ENCODE results near the gene HOXC10. TPM values are rescaled to one million over a fixed set of nuclear protein-coding genes. Genes with fewer than 3 reads are reported as not detected.

The HOXC10 gene
- total and polyA plus RNA-seq, 9 donors: 0.15 to 15.4 (median 2.0) TPM; not detected in 2

DNA sequence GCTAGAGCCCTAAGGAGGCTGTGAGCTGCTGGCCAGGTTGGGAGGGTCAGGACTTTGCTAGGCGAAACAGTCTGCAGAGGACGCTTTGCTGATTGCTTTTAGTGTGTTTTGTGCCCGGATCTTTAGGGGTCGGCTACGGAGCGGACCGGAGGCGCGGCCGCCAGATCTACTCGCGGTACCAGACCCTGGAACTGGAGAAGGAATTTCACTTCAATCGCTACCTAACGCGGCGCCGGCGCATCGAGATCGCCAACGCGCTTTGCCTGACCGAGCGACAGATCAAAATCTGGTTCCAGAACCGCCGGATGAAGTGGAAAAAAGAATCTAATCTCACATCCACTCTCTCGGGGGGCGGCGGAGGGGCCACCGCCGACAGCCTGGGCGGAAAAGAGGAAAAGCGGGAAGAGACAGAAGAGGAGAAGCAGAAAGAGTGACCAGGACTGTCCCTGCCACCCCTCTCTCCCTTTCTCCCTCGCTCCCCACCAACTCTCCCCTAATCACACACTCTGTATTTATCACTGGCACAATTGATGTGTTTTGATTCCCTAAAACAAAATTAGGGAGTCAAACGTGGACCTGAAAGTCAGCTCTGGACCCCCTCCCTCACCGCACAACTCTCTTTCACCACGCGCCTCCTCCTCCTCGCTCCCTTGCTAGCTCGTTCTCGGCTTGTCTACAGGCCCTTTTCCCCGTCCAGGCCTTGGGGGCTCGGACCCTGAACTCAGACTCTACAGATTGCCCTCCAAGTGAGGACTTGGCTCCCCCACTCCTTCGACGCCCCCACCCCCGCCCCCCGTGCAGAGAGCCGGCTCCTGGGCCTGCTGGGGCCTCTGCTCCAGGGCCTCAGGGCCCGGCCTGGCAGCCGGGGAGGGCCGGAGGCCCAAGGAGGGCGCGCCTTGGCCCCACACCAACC, 44.8 kb downstream of the HOXC10 start:
- Histone ChIP-seq H3K36me3 (no peaks in the 10 kb centered on the region), H3K27ac (peak overlapping the region; percentile 86 to 95), H3K4me1 (ENCODE audit: insufficient read depth) (peaks cover 12% of the 10 kb centered on the region), H3K9me3 (no peaks in the 10 kb centered on the region), H3K4me3 (no peak overlapping the region), H3K27me3 (no peaks in the 10 kb centered on the region)
- TF ChIP-seq EP300 (IDR thresholded peaks at IDR 0.05) (no peak), POLR2A (IDR thresholded peaks at IDR 0.05) (no peak)
- TF ChIP-seq, protein P1, sequence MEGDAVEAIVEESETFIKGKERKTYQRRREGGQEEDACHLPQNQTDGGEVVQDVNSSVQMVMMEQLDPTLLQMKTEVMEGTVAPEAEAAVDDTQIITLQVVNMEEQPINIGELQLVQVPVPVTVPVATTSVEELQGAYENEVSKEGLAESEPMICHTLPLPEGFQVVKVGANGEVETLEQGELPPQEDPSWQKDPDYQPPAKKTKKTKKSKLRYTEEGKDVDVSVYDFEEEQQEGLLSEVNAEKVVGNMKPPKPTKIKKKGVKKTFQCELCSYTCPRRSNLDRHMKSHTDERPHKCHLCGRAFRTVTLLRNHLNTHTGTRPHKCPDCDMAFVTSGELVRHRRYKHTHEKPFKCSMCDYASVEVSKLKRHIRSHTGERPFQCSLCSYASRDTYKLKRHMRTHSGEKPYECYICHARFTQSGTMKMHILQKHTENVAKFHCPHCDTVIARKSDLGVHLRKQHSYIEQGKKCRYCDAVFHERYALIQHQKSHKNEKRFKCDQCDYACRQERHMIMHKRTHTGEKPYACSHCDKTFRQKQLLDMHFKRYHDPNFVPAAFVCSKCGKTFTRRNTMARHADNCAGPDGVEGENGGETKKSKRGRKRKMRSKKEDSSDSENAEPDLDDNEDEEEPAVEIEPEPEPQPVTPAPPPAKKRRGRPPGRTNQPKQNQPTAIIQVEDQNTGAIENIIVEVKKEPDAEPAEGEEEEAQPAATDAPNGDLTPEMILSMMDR (IDR thresholded peaks at IDR 0.05): no peak
- intact Hi-C loops (cut with DNase I): loop anchor here in 3 of 4 donors (5.0 to 10.0 kb wide), 3 partner anchors 95 to 163 kb away; no protein-coding TSS in a partner anchor
- 40 to 67% (median 53%) methylated on average over 53 of the region's 53 CpGs for WGBS, 3 donors
- peak in 4 of 5 donors; percentile 41 to 66 (median 62) for DNase-seq

DNA sequence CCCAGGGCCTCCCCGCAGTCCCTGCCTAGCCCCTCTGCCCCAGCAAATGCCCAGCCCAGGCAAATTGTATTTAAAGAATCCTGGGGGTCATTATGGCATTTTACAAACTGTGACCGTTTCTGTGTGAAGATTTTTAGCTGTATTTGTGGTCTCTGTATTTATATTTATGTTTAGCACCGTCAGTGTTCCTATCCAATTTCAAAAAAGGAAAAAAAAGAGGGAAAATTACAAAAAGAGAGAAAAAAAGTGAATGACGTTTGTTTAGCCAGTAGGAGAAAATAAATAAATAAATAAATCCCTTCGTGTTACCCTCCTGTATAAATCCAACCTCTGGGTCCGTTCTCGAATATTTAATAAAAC, 45.5 kb downstream of the HOXC10 start:
- no peaks in the 10 kb centered on the region for H3K27me3 ChIP-seq
- H3K4me3 ChIP-seq: no peak overlapping the region
- TF ChIP-seq POLR2A (IDR thresholded peaks at IDR 0.05) (no peak), EP300 (IDR thresholded peaks at IDR 0.05) (no peak)
- TF ChIP-seq, protein P1 (IDR thresholded peaks at IDR 0.05): no peak
- peaks cover 10% of the 10 kb centered on the region for H3K4me1 ChIP-seq (ENCODE audit: insufficient read depth)
- no peak for DNase-seq
- intact Hi-C loops (cut with DNase I): loop anchor here in 2 of 4 donors (5.0 to 10.0 kb wide), 2 partner anchors 94 to 97 kb away; no protein-coding TSS in a partner anchor
- H3K27ac ChIP-seq: peak overlapping the region; percentile 86 to 95
- no peaks in the 10 kb centered on the region for H3K9me3 ChIP-seq
- WGBS, 3 donors: 14 to 40% (median 28%) methylated on average over 7 of the region's 7 CpGs
- no peaks in the 10 kb centered on the region for H3K36me3 ChIP-seq

DNA sequence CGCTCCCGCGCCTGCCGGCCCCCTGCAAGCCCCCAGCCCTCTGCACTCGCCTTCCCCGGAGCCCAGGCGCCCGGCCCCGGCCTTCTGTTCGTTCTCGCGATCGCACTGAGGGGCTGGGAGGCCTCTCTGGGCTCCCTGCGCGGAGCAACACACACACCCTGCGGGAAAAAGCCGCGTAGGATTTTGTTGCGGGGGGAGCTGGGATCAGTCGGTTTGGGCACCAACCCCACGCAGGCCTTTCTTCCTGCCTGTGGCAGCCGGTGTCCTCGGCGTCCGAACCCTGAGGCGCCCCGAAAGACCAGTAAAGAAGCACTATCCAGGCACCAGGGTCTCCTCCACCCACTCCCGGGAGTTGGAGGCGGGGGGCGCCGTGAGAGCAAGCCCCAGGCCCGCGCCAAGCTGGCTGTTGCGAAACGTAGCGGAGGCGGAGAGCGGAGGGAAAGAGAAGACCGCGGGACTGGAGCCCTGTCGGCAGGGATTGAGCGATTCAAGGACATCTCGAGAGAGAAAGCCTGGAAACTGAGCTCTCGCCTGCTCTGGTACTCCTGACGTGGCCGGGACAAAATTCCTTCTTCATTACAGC, 46.0 kb downstream of the HOXC10 start:
- H3K9me3 ChIP-seq: no peaks in the 10 kb centered on the region
- no peaks in the 10 kb centered on the region for H3K36me3 ChIP-seq
- H3K4me1 ChIP-seq (ENCODE audit: insufficient read depth): peaks cover 10% of the 10 kb centered on the region
- peak overlapping the region; percentile 26 for H3K4me3 ChIP-seq
- peak; percentile 80 to 85 (median 84) for DNase-seq
- peak overlapping the region; percentile 86 to 95 for H3K27ac ChIP-seq
- H3K27me3 ChIP-seq: no peaks in the 10 kb centered on the region
- WGBS, 3 donors: 9 to 23% (median 18%) methylated on average over 44 to 46 of the region's 46 CpGs
- intact Hi-C loops (cut with DNase I): loop anchor here in 2 of 4 donors (5.0 to 10.0 kb wide), 2 partner anchors 94 to 96 kb away; no protein-coding TSS in a partner anchor
- TF ChIP-seq, protein P1 (IDR thresholded peaks at IDR 0.05): no peak
- no peak for TF ChIP-seq EP300 (IDR thresholded peaks at IDR 0.05)
- TF ChIP-seq POLR2A (IDR thresholded peaks at IDR 0.05): peak; percentile 53

DNA sequence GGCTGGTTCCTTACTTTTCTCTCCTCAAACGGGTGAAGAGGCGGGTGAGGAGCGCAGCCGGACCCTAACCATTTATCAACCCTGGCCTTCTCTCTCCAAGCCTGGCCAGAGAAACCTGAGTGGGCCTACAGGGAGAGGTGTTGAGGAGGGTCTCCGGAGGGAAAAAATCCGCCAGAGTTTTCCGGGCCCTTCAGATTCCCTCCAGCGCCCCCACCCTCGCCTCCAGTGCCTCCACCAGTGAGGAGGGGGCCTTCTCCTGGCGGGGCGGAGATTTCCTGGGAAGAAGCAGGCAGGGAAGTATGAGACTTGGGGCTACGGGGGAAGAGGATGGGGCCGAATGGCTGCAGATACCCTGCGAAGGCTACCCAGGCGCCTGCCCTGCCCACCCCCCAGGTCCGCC, 46.5 kb downstream of the HOXC10 start:
- Histone ChIP-seq H3K4me1 (ENCODE audit: insufficient read depth) (peaks cover 10% of the 10 kb centered on the region), H3K27ac (peak overlapping the region; percentile 86 to 95), H3K9me3 (no peaks in the 10 kb centered on the region), H3K4me3 (peak overlapping the region; percentile 26), H3K36me3 (no peaks in the 10 kb centered on the region), H3K27me3 (no peaks in the 10 kb centered on the region)
- peak in 4 of 5 donors; percentile 34 to 64 (median 49) for DNase-seq
- intact Hi-C loops (cut with DNase I): loop anchor here in 2 of 4 donors (5.0 to 10.0 kb wide), 2 partner anchors 93 to 96 kb away; no protein-coding TSS in a partner anchor
- no peak for TF ChIP-seq EP300 (IDR thresholded peaks at IDR 0.05)
- TF ChIP-seq, protein P1 (IDR thresholded peaks at IDR 0.05): no peak
- no peak for TF ChIP-seq POLR2A (IDR thresholded peaks at IDR 0.05)
- 41 to 50% (median 41%) methylated on average over 16 of the region's 16 CpGs for WGBS, 3 donors

Data from ovary (tissue), 9 donors.